Keratinocyte (primary cell): Measurements from ENCODE around the gene TUFT1. TPM values are rescaled to one million over a fixed set of nuclear protein-coding genes. Genes with fewer than 3 reads are reported as not detected.

Source experiments
- DNase-seq: peaks from one replicate; pipeline ENCODE4 v3.0.0-alpha.2; 2011; ENCODE audit warnings: low read depth, missing footprints, low spot score
- FAIRE-seq: peaks from 2 replicates; lab custom pipeline; 2011; peaks lifted over from hg19 to GRCh38; lab: Jason Lieb, UNC
- H2AFZ ChIP-seq: 2 replicates; pipeline ENCODE4 v1.6.0; 2012; ENCODE audit warnings: low read length, control low read depth, inconsistent platforms; ENCODE audit not compliant: control insufficient read depth
- H3K27ac ChIP-seq: 2 replicates; pipeline ENCODE4 v1.5.1; 2011; ENCODE audit warnings: low read length; ENCODE audit not compliant: control insufficient read depth, insufficient read depth
- H3K27me3 ChIP-seq: 3 replicates; pipeline ENCODE4 v1.6.0; 2011; ENCODE audit warnings: low read length; ENCODE audit not compliant: control insufficient read depth, insufficient read depth; ENCODE audit errors: extremely low read depth
- H3K36me3 ChIP-seq, 2 experiments: 2 replicates in 1 of 2; 3 replicates in 1 of 2; pipeline ENCODE4 v1.5.1; 2011; ENCODE audit warnings: low read length in 2 of 2, mild to moderate bottlenecking in 1 of 2; ENCODE audit not compliant: control insufficient read depth in 2 of 2, insufficient read depth in 2 of 2; ENCODE audit errors: extremely low read depth in 1 of 2
- H3K4me1 ChIP-seq: 3 replicates; pipeline ENCODE4 v1.5.1; 2011; ENCODE audit warnings: low read length; ENCODE audit not compliant: control insufficient read depth, insufficient read depth; ENCODE audit errors: extremely low read depth
- H3K4me2 ChIP-seq: 3 replicates; pipeline ENCODE4 v1.6.0; 2011; ENCODE audit warnings: low read depth, low read length; ENCODE audit not compliant: control insufficient read depth, insufficient read depth; ENCODE audit errors: extremely low read depth
- H3K4me3 ChIP-seq, 3 experiments: fragments of 200-600 bp in 1 of 3; sonication (generic) in 1 of 3; 2 replicates in 2 of 3; 3 replicates in 1 of 3; pipeline ENCODE4 v1.5.1; 2011 to 2016; ENCODE audit warnings: low read length in 3 of 3, mild to moderate bottlenecking in 3 of 3, control low read depth in 2 of 3, inconsistent platforms in 1 of 3, low read depth in 1 of 3, mixed read lengths in 1 of 3, mixed run types in 1 of 3, moderate library complexity in 1 of 3; ENCODE audit not compliant: control insufficient read depth in 2 of 3, insufficient read depth in 2 of 3; ENCODE audit errors: extremely low read depth in 1 of 3
- H3K79me2 ChIP-seq: 2 replicates; pipeline ENCODE4 v1.6.0; 2012; ENCODE audit warnings: low read length; ENCODE audit not compliant: control insufficient read depth, insufficient read depth
- H3K9ac ChIP-seq: 3 replicates; pipeline ENCODE4 v1.6.0; 2011; ENCODE audit warnings: low read length; ENCODE audit not compliant: control insufficient read depth, insufficient read depth; ENCODE audit errors: extremely low read depth
- H3K9me1 ChIP-seq: 3 replicates; pipeline ENCODE4 v1.6.0; 2011; ENCODE audit warnings: low read length; ENCODE audit not compliant: control insufficient read depth, insufficient read depth; ENCODE audit errors: extremely low read depth
- H3K9me3 ChIP-seq: 2 replicates; pipeline ENCODE4 v1.5.1; 2012; ENCODE audit warnings: low read depth, low read length; ENCODE audit not compliant: control insufficient read depth
- H4K20me1 ChIP-seq: 3 replicates; pipeline ENCODE4 v1.6.0; 2011; ENCODE audit warnings: low read length; ENCODE audit not compliant: control insufficient read depth, insufficient read depth; ENCODE audit errors: extremely low read depth
- EZH2 ChIP-seq: IDR thresholded peaks from one replicate; pipeline ENCODE4 v1.6.1; 2012; ENCODE audit warnings: inconsistent platforms, mild to moderate bottlenecking, low read length, moderate library complexity
- dilution Hi-C: fragments of 300-500 bp; cut with MboI; formaldehyde crosslinking; loops from one replicate; pipeline ENCODE4 v1.7.0; 2020; ENCODE audit warnings: low sequenced_read_pairs; ENCODE audit not compliant: extremely low pct_ligation_motif_present
- polyA plus RNA-seq, 5 experiments: library from polyadenylated mRNA; depleted of rRNA in 3 of 5; stranded (reverse) in 3 of 5; stranded (forward) in 1 of 5; unstranded in 1 of 5; fragments of >200 nt; gene quantifications; 1 replicate in 1 of 5; 2 replicates in 3 of 5; 3 replicates in 1 of 5; pipeline versions ENCODE4 v1.2.1 to v1.2.3, GENCODE V29; 2011 to 2012; ENCODE audit warnings: missing spikeins in 2 of 5, low read depth in 1 of 5, low replicate concordance in 1 of 5
- small RNA-seq, 3 experiments: library from RNA; depleted of rRNA; stranded (forward); fragments of <200 nt; gene quantifications; one replicate each; pipeline ENCODE3, GENCODE V24; 2012; ENCODE audit warnings: low read depth in 3 of 3, low replicate concordance in 1 of 3; ENCODE audit not compliant: insufficient read length in 3 of 3
- TF ChIP-seq, protein P1 (sequence below), 3 experiments: IDR thresholded peaks in 1 of 3; conservative IDR thresholded peaks in 1 of 3; optimal IDR thresholded peaks in 1 of 3; 2 replicates in 2 of 3; 3 replicates in 1 of 3; pipeline versions ENCODE3 to v1.5.1; 2011; ENCODE audit warnings: low read length in 3 of 3, mild to moderate bottlenecking in 3 of 3, moderate library complexity in 2 of 3, control low read depth in 1 of 3, inconsistent platforms in 1 of 3; ENCODE audit not compliant: insufficient read depth in 2 of 3; ENCODE audit errors: extremely low read depth in 1 of 3

The TUFT1 gene
- polyA plus RNA-seq, 1 donor (not counting 4 experiments of a cell fraction or from before 2014, with no cell fraction given): 70.0 TPM

DNA sequence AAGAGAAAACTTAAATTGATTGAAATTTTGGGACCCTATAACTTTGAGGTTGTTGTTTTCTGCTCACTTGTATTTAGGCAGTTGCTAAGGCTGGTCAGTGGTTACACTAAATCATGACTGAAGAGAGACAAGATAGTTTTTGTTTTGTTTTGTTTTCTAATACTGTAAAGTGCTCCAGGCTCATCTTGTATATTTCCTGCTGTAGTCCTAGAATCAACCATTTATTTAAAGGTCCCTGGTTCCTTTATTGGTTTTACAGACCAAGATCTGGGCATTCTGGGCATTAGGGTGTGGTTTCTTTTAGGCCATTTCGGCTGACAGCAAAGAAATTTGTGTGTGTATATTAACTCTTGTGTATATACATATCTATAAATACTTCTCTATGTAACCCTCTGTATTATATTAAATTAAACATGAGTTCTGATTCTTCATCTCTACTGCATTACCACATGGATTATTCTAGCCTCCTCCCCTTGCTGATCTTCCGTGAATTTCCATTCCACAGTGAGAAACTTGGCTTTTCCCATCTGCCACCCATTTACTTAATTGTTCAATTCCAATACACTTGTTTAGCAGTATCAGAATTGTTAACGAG is 86.7 kb downstream of the TUFT1 start:
- no peak for TF ChIP-seq EZH2
- TF ChIP-seq, protein P1, sequence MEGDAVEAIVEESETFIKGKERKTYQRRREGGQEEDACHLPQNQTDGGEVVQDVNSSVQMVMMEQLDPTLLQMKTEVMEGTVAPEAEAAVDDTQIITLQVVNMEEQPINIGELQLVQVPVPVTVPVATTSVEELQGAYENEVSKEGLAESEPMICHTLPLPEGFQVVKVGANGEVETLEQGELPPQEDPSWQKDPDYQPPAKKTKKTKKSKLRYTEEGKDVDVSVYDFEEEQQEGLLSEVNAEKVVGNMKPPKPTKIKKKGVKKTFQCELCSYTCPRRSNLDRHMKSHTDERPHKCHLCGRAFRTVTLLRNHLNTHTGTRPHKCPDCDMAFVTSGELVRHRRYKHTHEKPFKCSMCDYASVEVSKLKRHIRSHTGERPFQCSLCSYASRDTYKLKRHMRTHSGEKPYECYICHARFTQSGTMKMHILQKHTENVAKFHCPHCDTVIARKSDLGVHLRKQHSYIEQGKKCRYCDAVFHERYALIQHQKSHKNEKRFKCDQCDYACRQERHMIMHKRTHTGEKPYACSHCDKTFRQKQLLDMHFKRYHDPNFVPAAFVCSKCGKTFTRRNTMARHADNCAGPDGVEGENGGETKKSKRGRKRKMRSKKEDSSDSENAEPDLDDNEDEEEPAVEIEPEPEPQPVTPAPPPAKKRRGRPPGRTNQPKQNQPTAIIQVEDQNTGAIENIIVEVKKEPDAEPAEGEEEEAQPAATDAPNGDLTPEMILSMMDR (optimal IDR thresholded peaks at IDR 0.05 in 1 of 3, IDR thresholded peaks at IDR 0.05 in 1 of 3, conservative IDR thresholded peaks at IDR 0.05 in 1 of 3; ENCODE audit: extremely low read depth in 1 of 3, insufficient read depth in 2 of 3, low read length in 3 of 3): no peak
- DNase-seq: no peak
- Histone ChIP-seq H3K9me1 (no peaks in the 10 kb centered on the region), H4K20me1 (no peaks in the 10 kb centered on the region), H3K36me3 (no peaks in the 10 kb centered on the region), H3K4me3 (no peak overlapping the region), H3K27me3 (no peaks in the 10 kb centered on the region), H3K79me2 (no peaks in the 10 kb centered on the region), H3K9ac (no peak overlapping the region), H2AFZ (no peak overlapping the region), H3K27ac (no peak overlapping the region), H3K4me2 (no peak overlapping the region), H3K9me3 (no peaks in the 10 kb centered on the region), H3K4me1 (no peaks in the 10 kb centered on the region)
- no peak for FAIRE-seq
- dilution Hi-C loops: no loop called here

- Histone ChIP-seq H2AFZ (no peak overlapping the region), H3K79me2 (no peaks in the 10 kb centered on the region), H3K4me1 (no peaks in the 10 kb centered on the region), H3K9me1 (no peaks in the 10 kb centered on the region), H3K9ac (no peak overlapping the region), H3K27ac (no peak overlapping the region), H3K4me2 (no peak overlapping the region), H3K9me3 (no peaks in the 10 kb centered on the region), H3K27me3 (no peaks in the 10 kb centered on the region), H3K4me3 (no peak overlapping the region), H3K36me3 (no peaks in the 10 kb centered on the region), H4K20me1 (no peaks in the 10 kb centered on the region)
- dilution Hi-C loops: no loop called here
- TF ChIP-seq, protein P1 (optimal IDR thresholded peaks at IDR 0.05 in 1 of 3, IDR thresholded peaks at IDR 0.05 in 1 of 3, conservative IDR thresholded peaks at IDR 0.05 in 1 of 3; ENCODE audit: extremely low read depth in 1 of 3, insufficient read depth in 2 of 3, low read length in 3 of 3): no peak
- no peak for TF ChIP-seq EZH2
- DNase-seq: no peak
- FAIRE-seq: no peak
Measured at GRCh38 chr1:151629278-151629677, 89.2 kb downstream of the TUFT1 start.

Small RNA genes lying within 50 kb of the gene (small RNA-seq; reads per million reads assigned to genes)
- 0 reads per million in 3 experiments for gene MIR554
- gene RF00405: 0 to 0.07 (median 0) reads per million in 3 experiments
- gene RNU6-1062P: 0 reads per million in 3 experiments

Other genes starting within 250 kb of the TUFT1 start
- gene PI4KB, start 212.9 kb upstream of the TUFT1 start, polyA plus RNA-seq: 40.9 to 61.0 TPM (median 58.1 TPM) in 3 replicates
- 35.0 to 61.9 TPM (median 55.4 TPM) in 3 replicates for gene RFX5, start 193.1 kb upstream of the TUFT1 start, polyA plus RNA-seq
- gene SELENBP1, start 167.6 kb upstream of the TUFT1 start, polyA plus RNA-seq: 3.0 to 3.9 TPM (median 3.1 TPM) in 3 replicates
- 340 to 379 TPM (median 354 TPM) in 3 replicates for gene PSMB4, start 140.7 kb upstream of the TUFT1 start, polyA plus RNA-seq
- 24.9 to 29.9 TPM (median 28.8 TPM) in 3 replicates for gene POGZ, start 80.8 kb upstream of the TUFT1 start, polyA plus RNA-seq
- gene CGN, start 28.9 kb upstream of the TUFT1 start, polyA plus RNA-seq: 2.0 to 4.1 TPM (median 2.9 TPM) in 3 replicates
- 10.2 to 17.3 TPM (median 15.7 TPM) in 3 replicates for gene SNX27, start 71.7 kb downstream of the TUFT1 start, polyA plus RNA-seq
- not detected in 3 replicates for gene CELF3, start 176.5 kb downstream of the TUFT1 start, polyA plus RNA-seq
- not detected in 3 replicates for gene RIIAD1, start 181.2 kb downstream of the TUFT1 start, polyA plus RNA-seq
- gene MRPL9, start 223.2 kb downstream of the TUFT1 start, polyA plus RNA-seq: 73.7 to 125 TPM (median 75.0 TPM) in 3 replicates